NT2/D1 (cell line): ENCODE measurements around the gene ZBTB20.

Source experiments
- DNase-seq: peaks from one replicate; pipeline ENCODE4 v3.0.0-alpha.2; 2011; ENCODE audit warnings: low read depth, low spot score
- H3K27me3 ChIP-seq: 2 replicates; pipeline ENCODE4 v1.6.0; 2011; ENCODE audit warnings: mild to moderate bottlenecking; ENCODE audit not compliant: insufficient read length, insufficient read depth
- H3K36me3 ChIP-seq: 2 replicates; pipeline ENCODE4 v1.6.1; 2011; ENCODE audit warnings: mild to moderate bottlenecking, low read length, mixed read lengths; ENCODE audit not compliant: insufficient read depth, insufficient read length
- H3K4me1 ChIP-seq: 2 replicates; pipeline ENCODE4 v1.5.1; 2011; ENCODE audit not compliant: insufficient read depth, insufficient read length
- H3K4me3 ChIP-seq: 2 replicates; pipeline ENCODE4 v1.5.1; 2011; ENCODE audit warnings: low read depth; ENCODE audit not compliant: insufficient read length
- H3K9ac ChIP-seq: 2 replicates; pipeline ENCODE4 v1.6.0; 2011; ENCODE audit warnings: low read depth; ENCODE audit not compliant: insufficient read length
- H3K9me3 ChIP-seq: 2 replicates; pipeline ENCODE4 v1.5.1; 2011; ENCODE audit warnings: mild to moderate bottlenecking, low read length; ENCODE audit not compliant: insufficient read depth
- SUZ12 ChIP-seq: IDR thresholded peaks from 2 replicates; pipeline ENCODE4 v1.6.1; 2011; ENCODE audit not compliant: insufficient read length, insufficient read depth; ENCODE audit errors: extremely low read depth
- YY1 ChIP-seq: IDR thresholded peaks from 2 replicates; pipeline ENCODE4 v1.6.1; 2011; ENCODE audit not compliant: insufficient read length, insufficient read depth
- ZNF274 ChIP-seq: IDR thresholded peaks from 2 replicates; pipeline ENCODE4 v1.6.1; 2011; ENCODE audit warnings: mild to moderate bottlenecking, low read depth, low read length

Gene ZBTB20

GRCh38 chr3:115108614-115109013 lies 38.5 kb downstream of the ZBTB20 start:
- TF ChIP-seq YY1: no peak
- no peak for TF ChIP-seq SUZ12
- TF ChIP-seq ZNF274: no peak
- DNase-seq: no peak
- Histone ChIP-seq H3K9ac (no peak overlapping the region), H3K4me3 (no peak overlapping the region), H3K9me3 (no peaks in the 10 kb centered on the region), H3K36me3 (no peaks in the 10 kb centered on the region), H3K4me1 (no peaks in the 10 kb centered on the region), H3K27me3 (no peaks in the 10 kb centered on the region)

DNA sequence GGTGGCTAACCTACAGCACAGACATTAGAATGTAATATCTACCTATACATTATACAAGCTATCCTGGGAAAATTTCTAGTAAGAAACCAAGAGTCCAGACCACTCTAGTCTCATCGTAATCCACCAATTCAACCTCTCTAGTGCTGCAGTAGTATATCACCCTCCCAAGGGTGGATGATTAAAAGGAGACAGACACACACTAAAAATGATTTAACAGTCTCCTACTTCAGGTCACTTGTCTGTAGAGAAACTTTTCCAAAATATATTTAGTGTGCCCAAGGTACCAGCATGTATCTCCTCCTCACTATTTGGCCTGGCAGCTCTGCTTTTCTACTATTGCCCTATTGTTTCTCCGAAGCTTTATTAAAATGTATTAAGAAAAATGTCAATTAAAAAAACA lies 45.0 kb downstream of the ZBTB20 start:
- Histone ChIP-seq H3K27me3 (no peaks in the 10 kb centered on the region), H3K9me3 (no peaks in the 10 kb centered on the region), H3K9ac (no peak overlapping the region), H3K4me3 (no peak overlapping the region), H3K36me3 (no peaks in the 10 kb centered on the region), H3K4me1 (no peaks in the 10 kb centered on the region)
- no peak for TF ChIP-seq SUZ12
- TF ChIP-seq YY1: no peak
- TF ChIP-seq ZNF274: no peak
- DNase-seq: no peak

GRCh38 chr3:115100806-115101205 lies 46.3 kb downstream of the ZBTB20 start:
- Histone ChIP-seq H3K9me3 (no peaks in the 10 kb centered on the region), H3K4me3 (no peak overlapping the region), H3K27me3 (no peaks in the 10 kb centered on the region), H3K4me1 (no peaks in the 10 kb centered on the region), H3K9ac (no peak overlapping the region), H3K36me3 (no peaks in the 10 kb centered on the region)
- no peak for DNase-seq
- TF ChIP-seq ZNF274: no peak
- TF ChIP-seq SUZ12: no peak
- no peak for TF ChIP-seq YY1

GRCh38 chr3:115099986-115100571 lies 47.0 kb downstream of the ZBTB20 start:
- no peaks in the 10 kb centered on the region for H3K27me3 ChIP-seq

DNA sequence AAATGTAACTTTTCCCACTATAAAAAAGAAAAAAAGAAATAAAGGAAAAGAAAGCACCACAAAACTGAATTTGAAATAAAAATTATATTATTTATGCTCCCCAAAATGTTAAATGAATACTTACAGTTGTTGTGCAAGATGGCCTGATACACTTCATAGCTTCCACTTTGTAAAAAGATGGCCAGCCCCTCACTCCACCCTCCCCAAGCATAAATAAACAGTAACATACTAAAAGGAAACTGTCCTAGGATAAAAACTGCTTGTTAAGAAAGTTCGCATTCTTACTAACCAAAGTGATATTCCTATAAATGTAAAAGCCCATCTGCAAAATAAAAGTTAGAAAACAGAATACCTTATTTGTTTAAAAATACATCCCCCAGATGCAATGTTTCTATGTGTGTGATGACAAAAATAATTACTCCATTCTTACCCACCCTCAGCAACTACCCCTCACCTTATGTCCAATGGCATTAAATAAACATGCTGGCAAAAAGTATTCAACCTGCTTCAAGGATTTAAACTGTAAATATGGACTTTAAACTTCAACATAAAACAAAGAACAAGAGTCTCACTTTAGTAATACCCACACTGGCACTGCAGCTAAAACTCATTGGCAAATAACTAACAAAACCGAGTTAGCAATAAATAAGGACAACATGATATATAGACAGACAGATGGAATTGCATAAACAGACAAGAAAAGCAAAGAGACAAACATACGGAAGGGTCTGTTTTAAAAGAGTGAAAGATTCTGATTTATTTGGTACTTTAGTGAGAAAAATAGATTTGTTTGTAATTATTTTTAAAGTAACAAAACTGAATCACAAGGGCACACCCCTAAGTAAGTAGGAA lies 47.7 kb downstream of the ZBTB20 start:
- H3K4me3 ChIP-seq: no peak overlapping the region
- DNase-seq: no peak
- no peaks in the 10 kb centered on the region for H3K36me3 ChIP-seq
- no peak overlapping the region for H3K9ac ChIP-seq
- H3K27me3 ChIP-seq: no peaks in the 10 kb centered on the region
- TF ChIP-seq ZNF274 (no peak), YY1 (no peak), SUZ12 (no peak)
- H3K4me1 ChIP-seq: no peaks in the 10 kb centered on the region
- no peaks in the 10 kb centered on the region for H3K9me3 ChIP-seq

More at GRCh38 chr3:115099986-115100571, 47.0 kb downstream of the ZBTB20 start:
- Histone ChIP-seq H3K9me3 (no peaks in the 10 kb centered on the region), H3K4me1 (no peaks in the 10 kb centered on the region), H3K9ac (no peak overlapping the region), H3K36me3 (no peaks in the 10 kb centered on the region), H3K4me3 (no peak overlapping the region)
- no peak for TF ChIP-seq YY1
- TF ChIP-seq SUZ12: no peak
- TF ChIP-seq ZNF274: no peak
- DNase-seq: no peak

- TF ChIP-seq ZNF274 (no peak), YY1 (no peak), SUZ12 (no peak)
- no peaks in the 10 kb centered on the region for H3K4me1 ChIP-seq
- no peaks in the 10 kb centered on the region for H3K36me3 ChIP-seq
- no peaks in the 10 kb centered on the region for H3K27me3 ChIP-seq
- H3K4me3 ChIP-seq: no peak overlapping the region
- no peak overlapping the region for H3K9ac ChIP-seq
- no peak for DNase-seq
- no peaks in the 10 kb centered on the region for H3K9me3 ChIP-seq
Observed at GRCh38 chr3:115098354-115099073, 48.6 kb downstream of the ZBTB20 start.

DNA sequence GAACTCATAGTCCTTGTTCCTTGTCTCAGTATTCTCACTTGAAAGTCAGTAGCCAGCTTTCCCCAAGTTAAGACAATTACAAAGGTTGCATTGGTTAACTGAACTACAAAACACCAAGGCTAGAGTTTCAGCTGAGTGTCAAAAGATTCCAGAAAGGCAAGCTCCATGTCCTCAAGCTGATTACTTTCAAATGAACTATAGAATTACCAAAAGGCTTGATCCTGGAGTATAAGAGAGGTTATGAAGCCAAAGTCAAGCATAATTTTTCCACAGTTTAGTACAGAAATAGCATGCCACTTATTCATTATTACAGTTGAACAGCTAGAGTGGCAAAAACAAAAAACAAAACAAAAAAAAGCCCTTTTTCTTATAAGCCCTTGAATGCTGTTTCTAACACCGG lies 51.9 kb downstream of the ZBTB20 start:
- no peak overlapping the region for H3K9ac ChIP-seq
- no peaks in the 10 kb centered on the region for H3K4me1 ChIP-seq
- H3K27me3 ChIP-seq: no peaks in the 10 kb centered on the region
- no peaks in the 10 kb centered on the region for H3K9me3 ChIP-seq
- DNase-seq: no peak
- TF ChIP-seq ZNF274: no peak
- no peaks in the 10 kb centered on the region for H3K36me3 ChIP-seq
- no peak overlapping the region for H3K4me3 ChIP-seq
